H1 (cell line): Measurements from ENCODE around the gene UFD1. TPM values are rescaled to one million over a fixed set of nuclear protein-coding genes. Genes with fewer than 3 reads are reported as not detected.

ENCODE experiments used
- CTCF ChIA-PET: fragments of 300-600 bp; sonication (Branson Sonifier 250); formaldehyde crosslinking; loops from one replicate; lab custom pipeline; 2021; ENCODE audit not compliant: partially characterized antibody; lab: Charles Lee
- POLR2A ChIA-PET: fragments of 300-600 bp; sonication (Branson Sonifier 250); formaldehyde crosslinking; loops from one replicate; lab custom pipeline; 2021; ENCODE audit warnings: inconsistent platforms; ENCODE audit not compliant: partially characterized antibody; lab: Charles Lee
- DNase-seq, 2 experiments: peaks; one replicate each; pipeline versions ENCODE4 v3.0.0 to v3.0.0-alpha.2; 2010 to 2022; ENCODE audit warnings: low spot score in 2 of 2, low read depth in 1 of 2, mixed read lengths in 1 of 2
- FAIRE-seq: peaks from 2 replicates; lab custom pipeline; 2011; peaks lifted over from hg19 to GRCh38; lab: Jason Lieb, UNC
- H2AFZ ChIP-seq: 2 replicates; pipeline ENCODE4 v1.8.1; 2012; ENCODE audit warnings: low read length, inconsistent platforms
- H2AK5ac ChIP-seq: 2 replicates; pipeline ENCODE4 v1.6.1; 2013; ENCODE audit warnings: low read depth, low read length
- H2BK120ac ChIP-seq: replicated peaks from 2 replicates; pipeline ENCODE3; 2013; ENCODE audit warnings: low read depth, low read length, inconsistent platforms
- H2BK12ac ChIP-seq: 2 replicates; pipeline ENCODE4 v1.6.1; 2013; ENCODE audit warnings: low read depth, low read length
- H2BK15ac ChIP-seq: 2 replicates; pipeline ENCODE4 v1.6.1; 2013; ENCODE audit warnings: low read length
- H2BK20ac ChIP-seq: 2 replicates; pipeline ENCODE4 v1.6.1; 2013; ENCODE audit warnings: low read length
- H2BK5ac ChIP-seq: 2 replicates; pipeline ENCODE4 v1.6.1; 2013; ENCODE audit warnings: low read depth, low read length
- H3K14ac ChIP-seq: 2 replicates; pipeline ENCODE4 v1.6.1; 2013; ENCODE audit warnings: inconsistent platforms; ENCODE audit not compliant: insufficient read length
- H3K18ac ChIP-seq: 2 replicates; pipeline ENCODE4 v1.6.1; 2013; ENCODE audit warnings: low read length; ENCODE audit errors: extremely low read depth
- H3K23ac ChIP-seq: 2 replicates; pipeline ENCODE4 v1.6.1; 2013; ENCODE audit warnings: inconsistent platforms; ENCODE audit not compliant: insufficient read length
- H3K23me2 ChIP-seq: 2 replicates; pipeline ENCODE4 v1.6.1; 2013; ENCODE audit warnings: low read depth, low read length
- H3K27ac ChIP-seq: 2 replicates; pipeline ENCODE4 v1.6.1; 2011; ENCODE audit warnings: low read depth, low read length, inconsistent platforms
- H3K27me3 ChIP-seq, 4 experiments: replicated peaks in 1 of 4; 1 replicate in 1 of 4; 2 replicates in 3 of 4; pipeline versions ENCODE4 v1.6.1 to v1.8.1; 2011 to 2013; ENCODE audit warnings: low read length in 3 of 4, mild to moderate bottlenecking in 3 of 4, inconsistent platforms in 2 of 4, mixed read lengths in 2 of 4, moderate library complexity in 1 of 4; ENCODE audit not compliant: control insufficient read depth in 3 of 4, insufficient read depth in 3 of 4; ENCODE audit errors: extremely low read depth in 1 of 4
- H3K36me3 ChIP-seq, 4 experiments: 2 replicates each; pipeline versions ENCODE4 v1.6.1 to v1.8.1; 2011 to 2013; ENCODE audit warnings: mild to moderate bottlenecking in 4 of 4, low read length in 3 of 4, moderate library complexity in 2 of 4, control low read depth in 1 of 4, inconsistent platforms in 1 of 4; ENCODE audit not compliant: insufficient read depth in 4 of 4, control insufficient read depth in 2 of 4
- H3K4ac ChIP-seq: replicated peaks from 2 replicates; pipeline ENCODE3; 2013; ENCODE audit warnings: low read length, low read depth, mixed read lengths, inconsistent platforms; ENCODE audit not compliant: insufficient read length
- H3K4me1 ChIP-seq, 4 experiments: replicated peaks in 1 of 4; 1 replicate in 1 of 4; 2 replicates in 3 of 4; pipeline versions ENCODE4 v1.6.1 to v1.8.1; 2011 to 2013; ENCODE audit warnings: low read length in 3 of 4, inconsistent platforms in 2 of 4, mixed read lengths in 1 of 4; ENCODE audit not compliant: insufficient read depth in 4 of 4, control insufficient read depth in 3 of 4
- H3K4me2 ChIP-seq, 2 experiments: 2 replicates each; pipeline versions ENCODE4 v1.6.1 to v1.8.1; 2011 to 2013; ENCODE audit warnings: low read depth in 2 of 2, low read length in 2 of 2, control low read depth in 1 of 2, inconsistent platforms in 1 of 2, mild to moderate bottlenecking in 1 of 2; ENCODE audit not compliant: insufficient read depth in 1 of 2
- H3K4me3 ChIP-seq, 4 experiments: fragments of 200-600, 300-600 bp in 1 of 4; sonication (generic), shearing (Covaris generic), sonication (Bioruptor Twin) in 1 of 4; 2 replicates each; pipeline versions ENCODE4 v1.5.1 to v1.8.1; 2011 to 2016; ENCODE audit warnings: low read length in 4 of 4, low read depth in 3 of 4, control low read depth in 2 of 4, inconsistent platforms in 2 of 4, mild to moderate bottlenecking in 2 of 4, mixed read lengths in 1 of 4, moderate library complexity in 1 of 4; ENCODE audit not compliant: insufficient read depth in 2 of 4; ENCODE audit errors: extremely low read depth in 1 of 4
- H3K56ac ChIP-seq: replicated peaks from 2 replicates; pipeline ENCODE3; 2013; ENCODE audit warnings: low read depth, mild to moderate bottlenecking, mixed read lengths, low read length, inconsistent platforms; ENCODE audit not compliant: insufficient read length
- H3K79me1 ChIP-seq: 2 replicates; pipeline ENCODE4 v1.6.1; 2013; ENCODE audit warnings: low read depth, low read length, control low read depth
- H3K79me2 ChIP-seq, 2 experiments: 2 replicates each; pipeline versions ENCODE4 v1.6.1 to v1.8.1; 2012 to 2013; ENCODE audit warnings: low read length in 2 of 2, mild to moderate bottlenecking in 2 of 2, inconsistent platforms in 1 of 2; ENCODE audit not compliant: insufficient read depth in 2 of 2, control insufficient read depth in 1 of 2
- H3K9ac ChIP-seq, 4 experiments: replicated peaks in 1 of 4; 1 replicate in 1 of 4; 2 replicates in 3 of 4; pipeline versions ENCODE4 v1.6.1 to v1.8.1; 2011 to 2013; ENCODE audit warnings: low read depth in 3 of 4, low read length in 3 of 4, control low read depth in 2 of 4, mild to moderate bottlenecking in 2 of 4, moderate library complexity in 2 of 4, inconsistent platforms in 1 of 4; ENCODE audit errors: extremely low read depth in 1 of 4
- H3K9me3 ChIP-seq, 2 experiments: 2 replicates each; pipeline versions ENCODE4 v1.6.1 to v1.8.1; 2012 to 2013; ENCODE audit warnings: mild to moderate bottlenecking in 2 of 2, moderate library complexity in 2 of 2, control low read depth in 1 of 2, inconsistent platforms in 1 of 2, low read depth in 1 of 2, low read length in 1 of 2, mixed read lengths in 1 of 2; ENCODE audit not compliant: insufficient read depth in 2 of 2
- H4K20me1 ChIP-seq, 2 experiments: replicated peaks in 1 of 2; 2 replicates each; pipeline versions ENCODE3 to v1.8.1; 2011 to 2013; ENCODE audit warnings: inconsistent platforms in 2 of 2, low read length in 2 of 2, mild to moderate bottlenecking in 1 of 2; ENCODE audit not compliant: insufficient read depth in 2 of 2, control insufficient read depth in 1 of 2
- H4K5ac ChIP-seq: 2 replicates; pipeline ENCODE4 v1.6.1; 2013; ENCODE audit warnings: low read length, low read depth, mixed read lengths, inconsistent platforms; ENCODE audit not compliant: insufficient read length
- H4K8ac ChIP-seq: 2 replicates; pipeline ENCODE4 v1.8.0; 2013; ENCODE audit warnings: mild to moderate bottlenecking, moderate library complexity, low read length, inconsistent platforms; ENCODE audit not compliant: insufficient read depth; ENCODE audit errors: extremely low read depth
- H4K91ac ChIP-seq: replicated peaks from 2 replicates; pipeline ENCODE3; 2013; ENCODE audit warnings: low read length, mixed read lengths, inconsistent platforms; ENCODE audit not compliant: insufficient read length
- BCL11A ChIP-seq, 2 experiments: IDR thresholded peaks; one replicate each; pipeline ENCODE4 v1.6.1; 2011; ENCODE audit warnings: low read depth in 2 of 2, low read length in 2 of 2, mild to moderate bottlenecking in 2 of 2
- KDM4A ChIP-seq: IDR thresholded peaks from one replicate; pipeline ENCODE4 v1.7.1; 2012; ENCODE audit warnings: low read depth, mild to moderate bottlenecking, moderate library complexity, low read length, inconsistent platforms; ENCODE audit not compliant: severe bottlenecking
- POLR2A ChIP-seq, 2 experiments: IDR thresholded peaks; 1 replicate in 1 of 2; 2 replicates in 1 of 2; pipeline ENCODE4 v1.6.1; 2011; ENCODE audit warnings: low read depth in 2 of 2, low read length in 2 of 2, mild to moderate bottlenecking in 2 of 2; ENCODE audit errors: control extremely low read depth in 1 of 2
- POU5F1 ChIP-seq: IDR thresholded peaks from 2 replicates; pipeline ENCODE4 v1.6.1; 2011; ENCODE audit warnings: low read depth, mild to moderate bottlenecking, low read length, moderate library complexity
- RAD21 ChIP-seq, 2 experiments: IDR thresholded peaks in 1 of 2; conservative IDR thresholded peaks in 1 of 2; 2 replicates each; pipeline ENCODE4 v1.6.1; 2011; ENCODE audit warnings: low read depth in 2 of 2, low read length in 2 of 2, improper control_type of control experiment in 1 of 2, inconsistent platforms in 1 of 2, mild to moderate bottlenecking in 1 of 2, moderate library complexity in 1 of 2
- RFX5 ChIP-seq: IDR thresholded peaks from 2 replicates; pipeline ENCODE4 v1.6.1; 2011; ENCODE audit warnings: low read depth, low read length, improper control_type of control experiment, borderline replicate concordance
- SP2 ChIP-seq: IDR thresholded peaks from 2 replicates; pipeline ENCODE4 v1.6.1; 2012; ENCODE audit warnings: mild to moderate bottlenecking, low read length, inconsistent platforms
- TAF7 ChIP-seq: optimal IDR thresholded peaks from 2 replicates; pipeline ENCODE3; 2011; ENCODE audit warnings: low read depth, mild to moderate bottlenecking, inconsistent platforms, low read length, moderate library complexity, borderline replicate concordance
- TCF12 ChIP-seq: IDR thresholded peaks from 2 replicates; pipeline ENCODE4 v1.6.1; 2011; ENCODE audit warnings: low read depth, mild to moderate bottlenecking, low read length
- WGBS, 2 experiments: shearing (Covaris generic) in 1 of 2; methylation state at CpG; one replicate each; pipeline versions ENCODE4 v1.1.6 to v1.1.7; 2013 to 2015; ENCODE audit warnings: low lambda C conversion rate in 2 of 2, mixed read lengths in 2 of 2, inconsistent platforms in 1 of 2, low coverage in 1 of 2, missing lambda C conversion rate in 1 of 2; ENCODE audit not compliant: insufficient replicate concordance in 2 of 2, insufficient coverage in 1 of 2, insufficient read length in 1 of 2; ENCODE audit errors: extremely low coverage in 1 of 2, missing lambda C conversion rate in 1 of 2; 5-methylcytosine and 5-hydroxymethylcytosine counted together
- polyA plus RNA-seq, 7 experiments: library from polyadenylated mRNA; depleted of rRNA in 3 of 7; stranded (reverse) in 5 of 7; unstranded in 2 of 7; fragments of >200 nt in 5 of 7; fragments of 200-250 nt in 2 of 7; gene quantifications; 1 replicate in 5 of 7; 2 replicates in 1 of 7; 4 replicates in 1 of 7; pipeline versions ENCODE4 v1.2.1 to v1.2.3, GENCODE V29; 2011 to 2013; ENCODE audit warnings: missing spikeins in 2 of 7, mixed read lengths in 2 of 7
- total RNA-seq: library from RNA; stranded (reverse); fragmentation: NEBNext Ultra II Directional; extraction: Animal tissue kit (Norgen Biotek cat#: 25700); gene quantifications from 2 replicates; pipeline ENCODE4 v1.2.1, GENCODE V29; 2021
- TF ChIP-seq, protein P1 (sequence below), 3 experiments: IDR thresholded peaks; 1 replicate in 2 of 3; 2 replicates in 1 of 3; pipeline versions ENCODE4 v1.5.1 to v1.6.1; 2011; ENCODE audit warnings: low read length in 3 of 3, mild to moderate bottlenecking in 3 of 3, inconsistent platforms in 2 of 3, low read depth in 1 of 3, moderate library complexity in 1 of 3; ENCODE audit not compliant: insufficient read depth in 1 of 3; ENCODE audit errors: control extremely low read depth in 1 of 3

The UFD1 gene
- total and polyA plus RNA-seq, 2 of the 8 experiments (the other 6 are each of a cell fraction or from before 2014, with no cell fraction given), result 74.6 to 116 TPM

DNA sequence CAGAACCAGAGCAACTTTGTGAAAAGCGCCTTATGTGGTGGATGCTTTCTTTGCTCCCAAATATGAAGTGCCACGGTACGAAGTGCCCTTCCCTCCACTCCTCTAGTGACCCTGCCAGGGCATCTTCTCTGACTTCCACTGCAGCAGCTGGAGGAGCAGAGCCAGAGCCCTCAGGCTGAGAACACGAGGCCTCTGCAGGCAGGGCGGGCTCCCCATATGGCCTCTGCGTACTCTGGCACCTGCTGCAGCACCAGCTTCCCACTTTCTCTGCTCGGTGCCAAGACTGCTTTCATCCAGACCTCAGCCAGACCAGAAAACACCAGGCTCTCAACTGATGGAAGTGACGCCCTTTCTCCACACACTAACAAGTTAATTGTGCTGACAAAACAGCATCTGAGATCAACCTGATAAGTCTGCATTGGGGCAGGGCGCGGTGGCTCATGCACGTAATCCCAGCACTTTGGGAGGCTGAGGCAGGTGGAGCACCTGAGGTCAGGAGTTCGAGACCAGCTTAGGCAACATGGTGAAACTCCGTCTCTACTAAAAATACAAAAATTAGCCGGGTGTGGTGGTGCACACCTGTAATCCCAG lies 12.8 kb downstream of the UFD1 start:
- no peak overlapping the region for H2BK5ac ChIP-seq
- H3K79me2 ChIP-seq, result no peaks in the 10 kb centered on the region
- H3K27me3 ChIP-seq, result no peaks in the 10 kb centered on the region
- POLR2A ChIA-PET, result interaction anchor here (1.2 to 3.4 kb wide), 3 partner anchors 13 to 19 kb away, joined by 3 to 9 read pairs (median 4); partner anchors contain the start of genes CDC45 and UFD1
- TF ChIP-seq KDM4A (no peak), RAD21 (IDR thresholded peaks at IDR 0.05 in 1 of 2, conservative IDR thresholded peaks at IDR 0.05 in 1 of 2; ENCODE audit: low read depth in 2 of 2, low read length in 2 of 2) (no peak), RFX5 (no peak), POU5F1 (no peak), SP2 (no peak), BCL11A (IDR thresholded peaks at IDR 0.05; ENCODE audit: low read depth in 2 of 2, low read length in 2 of 2) (no peak), TCF12 (no peak), POLR2A (IDR thresholded peaks at IDR 0.05; ENCODE audit: control extremely low read depth in 1 of 2, low read depth in 2 of 2, low read length in 2 of 2) (no peak), TAF7 (no peak)
- TF ChIP-seq, protein P1, sequence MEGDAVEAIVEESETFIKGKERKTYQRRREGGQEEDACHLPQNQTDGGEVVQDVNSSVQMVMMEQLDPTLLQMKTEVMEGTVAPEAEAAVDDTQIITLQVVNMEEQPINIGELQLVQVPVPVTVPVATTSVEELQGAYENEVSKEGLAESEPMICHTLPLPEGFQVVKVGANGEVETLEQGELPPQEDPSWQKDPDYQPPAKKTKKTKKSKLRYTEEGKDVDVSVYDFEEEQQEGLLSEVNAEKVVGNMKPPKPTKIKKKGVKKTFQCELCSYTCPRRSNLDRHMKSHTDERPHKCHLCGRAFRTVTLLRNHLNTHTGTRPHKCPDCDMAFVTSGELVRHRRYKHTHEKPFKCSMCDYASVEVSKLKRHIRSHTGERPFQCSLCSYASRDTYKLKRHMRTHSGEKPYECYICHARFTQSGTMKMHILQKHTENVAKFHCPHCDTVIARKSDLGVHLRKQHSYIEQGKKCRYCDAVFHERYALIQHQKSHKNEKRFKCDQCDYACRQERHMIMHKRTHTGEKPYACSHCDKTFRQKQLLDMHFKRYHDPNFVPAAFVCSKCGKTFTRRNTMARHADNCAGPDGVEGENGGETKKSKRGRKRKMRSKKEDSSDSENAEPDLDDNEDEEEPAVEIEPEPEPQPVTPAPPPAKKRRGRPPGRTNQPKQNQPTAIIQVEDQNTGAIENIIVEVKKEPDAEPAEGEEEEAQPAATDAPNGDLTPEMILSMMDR (IDR thresholded peaks at IDR 0.05; ENCODE audit: control extremely low read depth in 1 of 3, insufficient read depth in 1 of 3, low read depth in 1 of 3, low read length in 3 of 3), result no peak
- H2BK20ac ChIP-seq, result no peak overlapping the region
- H3K4me3 ChIP-seq, result no peak overlapping the region
- no peak overlapping the region for H3K4me2 ChIP-seq
- no peak overlapping the region for H3K56ac ChIP-seq
- no peaks in the 10 kb centered on the region for H3K23me2 ChIP-seq
- H3K18ac ChIP-seq, result no peak overlapping the region
- peaks cover 0 to 13% of the 10 kb centered on the region in 2 experiments for H4K20me1 ChIP-seq
- H3K14ac ChIP-seq, result no peak overlapping the region
- no peak overlapping the region for H4K91ac ChIP-seq
- peaks cover 20 to 58% (median 48%) of the 10 kb centered on the region in 4 experiments for H3K36me3 ChIP-seq
- H2AFZ ChIP-seq, result no peak overlapping the region
- no peak overlapping the region for H3K4ac ChIP-seq
- no peak overlapping the region for H3K23ac ChIP-seq
- CTCF ChIA-PET, result interaction anchor here (1.1 to 4.6 kb wide), 3 partner anchors 7 to 155 kb away, joined by 4 to 34 read pairs (median 5); no protein-coding TSS in a partner anchor
- H3K4me1 ChIP-seq, result no peaks in the 10 kb centered on the region
- peaks cover 2% of the 10 kb centered on the region; the same call in 1 of the 2 replicates for H3K79me1 ChIP-seq
- DNase-seq, result no peak
- H3K9ac ChIP-seq, result no peak overlapping the region
- H4K5ac ChIP-seq, result no peak overlapping the region
- H3K9me3 ChIP-seq, result no peaks in the 10 kb centered on the region
- WGBS, 2 experiments, result 92% methylated on average over 14 of the region's 14 CpGs; no CpG with 5 or more reads in 1 of the 2 experiments
- H2BK120ac ChIP-seq, result no peak overlapping the region
- no peak overlapping the region for H2BK12ac ChIP-seq
- no peak overlapping the region for H2AK5ac ChIP-seq
- no peak overlapping the region for H2BK15ac ChIP-seq
- no peak overlapping the region for H4K8ac ChIP-seq
- H3K27ac ChIP-seq, result no peak overlapping the region
- no peak for FAIRE-seq
